ENCODE measurements around the gene MAP3K4. TPM values are rescaled to one million over a fixed set of nuclear protein-coding genes. Genes with fewer than 3 reads are reported as not detected.

MAP3K4 gene
- 11.9 to 17.1 TPM (median 14.3 TPM) in 5 replicates for total RNA-seq (2022; extraction: Qiagen RNA extraction; ENCODE audit: low read depth)

GRCh38 chr6:160991406-160992060 is at the start of gene MAP3K4:
Gene MAP3K4, plus strand, starts transcription at chr6:160991769. Its CDS starts 163 bp downstream, at chr6:160991932.

